NCI-H748 treated with DMSO at 0.1 percent for 48 hours (cell line): Measurements from ENCODE around the gene STK10.

Experiments used
- DNase-seq: peaks from one replicate; lab custom pipeline; 2025; lab: John Stamatoyannopoulos, UW

STK10 gene

GRCh38 chr5:172106511-172107356, 81.3 kb downstream of the STK10 start:
- peak; percentile 36 for DNase-seq

- DNase-seq = no peak
These were observed 82.2 kb downstream of the STK10 start for GRCh38 chr5:172105811-172106210.

DNA sequence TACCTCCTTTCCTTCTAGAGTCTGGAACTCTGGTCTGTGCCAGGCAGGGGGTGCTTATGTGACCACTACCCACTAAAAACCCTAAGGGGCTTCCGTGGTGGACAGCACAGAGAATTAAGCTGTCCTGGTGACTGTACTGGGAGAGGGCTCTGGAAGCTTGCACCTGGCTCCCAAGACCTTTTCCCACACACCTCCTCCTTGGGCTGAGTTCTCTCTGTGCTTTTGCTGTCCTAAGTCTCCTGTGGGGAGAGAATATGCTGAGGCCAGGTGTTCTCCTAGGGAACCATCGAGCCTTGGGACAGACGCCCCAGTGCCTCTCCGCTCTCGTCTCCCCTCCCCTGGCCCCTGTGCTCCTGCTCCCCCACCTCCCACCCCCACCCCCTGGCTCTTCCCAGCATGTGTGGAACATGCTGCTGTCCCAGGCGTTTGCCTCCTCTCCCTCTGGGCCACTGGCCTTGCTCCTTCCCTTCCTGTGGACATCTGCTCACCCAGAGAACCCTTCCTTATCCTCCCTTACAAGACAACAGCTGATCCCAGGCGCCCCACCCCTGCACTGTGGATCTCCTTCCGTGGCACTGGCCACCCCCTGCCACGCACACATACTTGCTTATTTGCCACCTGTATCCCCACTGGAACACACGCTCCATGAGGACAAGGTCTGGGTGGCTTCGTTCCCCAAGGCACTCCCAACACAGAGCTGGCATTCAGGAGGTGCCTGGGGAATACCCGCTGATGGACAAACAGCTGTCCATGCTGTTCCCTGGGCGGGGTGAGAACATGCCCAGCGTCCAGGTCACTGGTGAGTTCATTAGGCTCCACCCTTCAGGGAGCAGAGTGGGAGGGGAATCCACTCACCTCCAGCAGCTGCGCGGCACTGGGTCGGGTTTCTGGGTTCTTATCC, 83.0 kb downstream of the STK10 start:
- DNase-seq = no peak

DNA sequence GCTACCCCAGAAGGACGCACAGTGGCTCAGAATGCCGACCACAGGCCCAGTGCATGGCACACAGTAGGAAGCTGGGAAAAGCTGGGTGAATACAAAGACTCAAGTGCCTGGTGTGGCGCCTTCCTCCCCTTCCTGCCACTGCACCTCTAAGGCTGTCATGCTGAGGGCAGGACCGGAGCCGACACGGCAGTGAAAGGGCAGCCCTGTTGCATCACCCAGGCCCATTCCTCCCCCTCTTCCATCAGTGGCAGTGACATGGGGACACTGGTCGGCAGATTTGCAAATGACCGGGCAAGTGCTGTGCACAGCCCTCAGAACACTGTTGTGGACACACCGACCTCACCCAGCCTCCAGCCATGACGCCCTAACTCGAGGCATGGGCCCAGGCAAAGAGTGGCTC, 84.0 kb downstream of the STK10 start:
- DNase-seq = no peak

- no peak for DNase-seq
These were observed 85.0 kb downstream of the STK10 start for GRCh38 chr5:172102913-172103626.

GRCh38 chr5:172102218-172102870, 85.7 kb downstream of the STK10 start:
- DNase-seq = no peak

DNA sequence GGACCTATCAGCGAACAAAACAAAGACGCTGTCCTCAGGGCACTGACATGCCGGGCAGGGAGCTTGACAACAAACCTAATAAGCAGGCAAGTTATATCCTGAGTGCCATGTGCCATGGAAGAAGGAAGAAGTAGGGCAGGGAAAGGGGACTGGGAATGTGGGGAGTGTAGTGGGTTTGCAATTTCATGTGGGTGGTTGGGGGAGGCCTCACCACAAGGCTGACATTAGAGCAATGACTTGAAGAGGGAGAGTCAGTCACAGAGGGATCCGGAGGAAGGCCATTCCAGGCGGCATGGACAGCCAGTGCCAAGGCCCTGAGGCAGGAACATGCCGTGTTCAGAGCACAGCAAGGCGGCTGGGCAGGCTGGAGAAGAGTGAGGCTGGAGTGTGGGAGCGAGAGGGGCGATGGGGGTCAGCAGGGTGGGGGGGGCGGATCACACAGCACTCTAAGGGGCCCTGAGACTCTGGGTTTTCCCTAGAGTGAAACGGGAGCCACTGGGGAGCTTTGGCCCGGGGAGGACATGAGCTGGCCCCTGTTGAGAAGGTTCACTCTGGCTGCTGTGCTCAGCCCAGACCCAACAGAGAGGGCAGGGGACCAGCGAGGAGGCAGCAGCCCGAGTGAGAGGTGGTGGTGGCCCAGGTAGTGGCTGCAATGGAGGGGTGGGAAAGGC, 86.3 kb downstream of the STK10 start:
- DNase-seq = no peak

GRCh38 chr5:172098883-172099282, 89.1 kb downstream of the STK10 start:
- no peak for DNase-seq

DNA sequence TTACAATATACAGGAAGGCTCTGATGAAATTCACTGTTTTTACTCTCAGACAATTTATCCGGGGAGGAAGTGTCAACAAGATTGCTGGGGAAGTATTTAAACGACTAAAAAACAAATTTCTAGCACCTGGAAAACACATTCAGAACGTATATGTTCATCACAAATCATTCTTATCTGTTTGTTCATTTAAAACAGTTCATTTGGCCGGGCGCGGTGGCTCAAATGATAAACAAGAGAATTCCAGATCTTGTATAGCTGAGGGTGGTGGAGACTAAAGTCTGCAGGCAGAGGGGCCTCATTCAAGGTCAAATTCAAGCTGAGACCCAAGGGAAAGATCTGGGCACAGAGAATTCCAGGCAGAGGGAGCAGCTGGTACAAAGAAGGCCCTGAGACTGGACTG, 90.0 kb downstream of the STK10 start:
- no peak for DNase-seq

DNA sequence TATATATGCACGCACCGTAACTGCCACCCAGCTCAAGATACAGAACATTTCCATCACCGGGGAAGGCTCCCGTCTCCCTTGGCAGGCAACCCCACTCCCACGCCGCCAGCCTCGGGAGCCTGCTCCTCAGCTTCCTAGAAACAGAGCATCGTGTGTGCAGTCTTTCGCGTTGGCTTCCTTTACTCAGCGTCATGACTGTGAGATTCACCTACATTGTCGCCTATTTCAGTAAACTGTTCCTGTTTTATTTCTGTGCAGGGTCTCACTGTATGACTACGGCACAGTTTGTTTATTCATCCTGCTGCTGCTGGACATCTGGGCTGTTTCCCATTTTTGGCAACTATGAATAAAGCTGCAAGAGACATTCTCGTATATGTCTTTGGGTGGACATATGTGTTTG, 90.7 kb downstream of the STK10 start:
- DNase-seq = no peak

GRCh38 chr5:172096207-172096940, 91.7 kb downstream of the STK10 start:
- DNase-seq = no peak

DNA sequence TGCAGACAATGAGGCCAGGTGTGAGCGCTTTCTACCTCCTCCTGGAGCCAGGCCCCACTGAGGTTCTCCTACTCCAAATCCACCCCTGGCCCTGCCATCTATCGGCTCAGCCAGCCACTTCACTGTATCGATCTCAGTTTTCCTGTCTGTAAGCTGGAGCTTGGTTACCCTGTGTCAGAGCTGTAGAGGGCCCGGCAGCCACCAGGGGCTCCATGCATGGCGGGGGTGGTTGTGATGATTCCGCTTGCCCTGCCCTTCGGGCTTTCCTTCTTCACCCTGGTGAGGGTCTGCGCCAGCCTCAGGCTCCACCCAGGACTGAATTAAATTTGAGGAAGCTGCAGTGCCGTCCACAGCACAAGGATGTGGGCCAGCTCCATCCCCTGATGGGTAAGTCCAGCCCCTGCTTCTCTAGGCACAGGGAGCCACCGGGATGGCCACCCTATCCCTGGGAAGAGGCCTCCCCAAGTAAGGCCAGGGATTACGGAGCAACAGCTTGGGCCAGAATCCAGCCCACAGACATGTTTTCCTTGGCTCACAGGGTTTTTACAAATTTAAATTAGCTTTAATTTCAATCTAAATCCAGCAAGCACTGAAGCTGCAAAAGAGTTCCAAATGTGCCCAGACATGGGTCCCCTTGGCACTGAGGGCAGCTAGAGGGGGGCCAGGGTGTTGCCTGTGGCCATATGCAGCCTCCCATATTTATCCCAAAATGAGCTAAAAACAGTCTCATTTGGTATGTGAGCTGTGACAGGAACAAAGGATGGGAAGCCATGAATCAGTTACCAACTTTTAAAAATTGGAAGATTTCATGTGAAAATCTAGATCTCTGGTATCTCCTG, 92.4 kb downstream of the STK10 start:
- no peak for DNase-seq

- DNase-seq = no peak
These were observed 94.1 kb downstream of the STK10 start for GRCh38 chr5:172093965-172094364.

DNA sequence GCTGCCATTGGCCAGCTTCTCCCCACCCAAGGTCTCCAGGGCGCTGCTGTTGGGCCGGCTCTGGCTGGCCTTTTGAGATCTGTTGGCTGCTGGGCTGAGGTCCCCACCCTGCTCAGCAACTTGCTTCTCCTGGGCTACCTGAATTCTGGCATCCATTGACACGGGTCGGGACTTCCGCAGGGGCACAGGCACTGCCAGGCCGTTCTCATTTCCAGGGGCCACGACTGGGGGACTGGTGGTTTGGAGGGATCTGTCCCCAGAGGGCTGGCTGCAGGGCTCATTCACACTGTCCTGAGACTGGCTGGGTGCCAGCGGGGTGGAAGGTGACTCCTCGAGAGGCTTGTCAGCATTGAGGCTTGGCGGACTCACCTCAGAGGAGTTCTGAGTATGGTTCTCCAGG, 94.5 kb downstream of the STK10 start:
- DNase-seq = no peak

GRCh38 chr5:172091956-172092732, 95.9 kb downstream of the STK10 start:
- no peak for DNase-seq

DNA sequence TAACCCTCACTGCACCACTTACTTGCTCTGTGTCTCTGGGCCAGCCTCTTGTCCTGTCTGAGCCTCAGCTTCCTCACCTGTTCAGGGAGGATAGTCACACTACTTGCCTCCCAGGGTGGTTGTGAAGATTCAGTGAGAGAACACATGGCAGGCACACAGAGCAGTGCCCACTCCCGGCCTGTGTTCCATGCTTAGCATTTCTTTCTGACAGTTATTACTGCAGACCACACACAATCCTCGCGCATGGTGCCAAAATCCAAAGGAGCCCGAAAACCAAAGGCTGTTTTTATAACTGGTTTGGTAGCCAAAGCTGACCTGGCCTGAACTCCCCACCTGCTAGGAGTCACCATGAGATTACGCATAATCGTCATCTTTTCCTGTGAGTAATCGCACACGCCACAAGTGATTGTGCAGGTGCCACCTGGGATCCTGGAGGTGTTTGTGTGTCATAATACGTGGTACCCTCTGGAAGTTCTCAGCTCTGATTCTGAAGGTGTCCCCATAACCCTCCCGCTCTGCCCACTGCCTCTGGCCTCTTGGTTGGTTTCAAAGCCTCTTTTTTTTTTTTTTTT, 97.0 kb downstream of the STK10 start:
- no peak for DNase-seq

- DNase-seq = no peak
These were observed 98.5 kb downstream of the STK10 start for GRCh38 chr5:172089298-172090117.

DNA sequence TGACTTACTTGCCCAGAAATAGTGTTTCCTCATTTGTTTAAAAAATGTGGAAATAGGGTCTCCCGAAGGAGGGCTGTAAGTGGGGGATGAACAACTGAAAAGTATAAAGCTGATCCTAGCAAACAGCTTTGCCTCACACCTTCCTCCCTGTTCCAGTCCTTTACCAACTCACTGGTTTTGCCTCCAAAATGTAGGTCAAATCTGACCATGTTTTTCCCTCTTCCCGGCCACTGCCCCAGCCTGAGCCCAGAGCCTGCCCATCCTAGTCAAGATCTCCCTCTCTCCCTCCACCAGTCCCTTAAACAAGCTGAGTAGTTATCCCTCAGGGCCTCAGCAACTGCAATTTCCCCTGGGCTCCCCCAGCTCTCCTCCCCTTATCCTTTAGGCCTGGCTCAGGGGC, 99.2 kb downstream of the STK10 start:
- DNase-seq = no peak
